GM21390 (cell line): ENCODE results near the gene CACNA2D2.

Experiments used
- ATAC-seq: cut with Tn5 transposase; IDR thresholded peaks from one replicate; pipeline ENCODE4 v1.9.1; 2021; ENCODE audit not compliant: unreplicated experiment

The CACNA2D2 gene

GRCh38 chr3:50401978-50402595 is 101.3 kb downstream of the CACNA2D2 start:
- no peak for ATAC-seq

GRCh38 chr3:50396502-50396901 is 106.9 kb downstream of the CACNA2D2 start:
- no peak for ATAC-seq

GRCh38 chr3:50395070-50395860 is 108.2 kb downstream of the CACNA2D2 start:
- no peak for ATAC-seq

GRCh38 chr3:50393061-50393460 is 110.4 kb downstream of the CACNA2D2 start:
- ATAC-seq, result no peak

- ATAC-seq, result no peak
Measured at GRCh38 chr3:50392101-50392715, 111.2 kb downstream of the CACNA2D2 start.

- no peak for ATAC-seq
Measured at GRCh38 chr3:50390508-50391224, 112.8 kb downstream of the CACNA2D2 start.

- no peak for ATAC-seq
Measured at GRCh38 chr3:50389414-50389767, 114.0 kb downstream of the CACNA2D2 start.

GRCh38 chr3:50388720-50389413 is 114.6 kb downstream of the CACNA2D2 start:
- no peak for ATAC-seq

- ATAC-seq, result no peak
Measured at GRCh38 chr3:50388016-50388719, 115.3 kb downstream of the CACNA2D2 start.

- no peak for ATAC-seq
Measured at GRCh38 chr3:50385754-50386153, 117.7 kb downstream of the CACNA2D2 start.

- ATAC-seq, result no peak
Measured at GRCh38 chr3:50383750-50384149, 119.7 kb downstream of the CACNA2D2 start.

- ATAC-seq, result no peak
Measured at GRCh38 chr3:50382722-50383121, 120.7 kb downstream of the CACNA2D2 start.

GRCh38 chr3:50381383-50381782 is 122.1 kb downstream of the CACNA2D2 start:
- no peak for ATAC-seq

- ATAC-seq, result no peak
Measured at GRCh38 chr3:50380405-50381085, 122.9 kb downstream of the CACNA2D2 start.

- ATAC-seq, result no peak
Measured at GRCh38 chr3:50378757-50379156, 124.7 kb downstream of the CACNA2D2 start.

- ATAC-seq, result no peak
Measured at GRCh38 chr3:50378024-50378423, 125.4 kb downstream of the CACNA2D2 start.

GRCh38 chr3:50375258-50375931 is 128.0 kb downstream of the CACNA2D2 start:
- no peak for ATAC-seq

- no peak for ATAC-seq
Measured at GRCh38 chr3:50374363-50375257, 128.8 kb downstream of the CACNA2D2 start.
